Measurements from ENCODE around the gene CACNG5. TPM values are rescaled to one million over a fixed set of nuclear protein-coding genes. Genes with fewer than 3 reads are reported as not detected.
"Not testable (repeated sequence)": the region's sequence is repeated elsewhere in the genome, so short reads cannot be mapped to it uniquely, and the experiment has no call there.

Gene CACNG5
- polyA plus RNA-seq, 1 donor: not detected

DNA sequence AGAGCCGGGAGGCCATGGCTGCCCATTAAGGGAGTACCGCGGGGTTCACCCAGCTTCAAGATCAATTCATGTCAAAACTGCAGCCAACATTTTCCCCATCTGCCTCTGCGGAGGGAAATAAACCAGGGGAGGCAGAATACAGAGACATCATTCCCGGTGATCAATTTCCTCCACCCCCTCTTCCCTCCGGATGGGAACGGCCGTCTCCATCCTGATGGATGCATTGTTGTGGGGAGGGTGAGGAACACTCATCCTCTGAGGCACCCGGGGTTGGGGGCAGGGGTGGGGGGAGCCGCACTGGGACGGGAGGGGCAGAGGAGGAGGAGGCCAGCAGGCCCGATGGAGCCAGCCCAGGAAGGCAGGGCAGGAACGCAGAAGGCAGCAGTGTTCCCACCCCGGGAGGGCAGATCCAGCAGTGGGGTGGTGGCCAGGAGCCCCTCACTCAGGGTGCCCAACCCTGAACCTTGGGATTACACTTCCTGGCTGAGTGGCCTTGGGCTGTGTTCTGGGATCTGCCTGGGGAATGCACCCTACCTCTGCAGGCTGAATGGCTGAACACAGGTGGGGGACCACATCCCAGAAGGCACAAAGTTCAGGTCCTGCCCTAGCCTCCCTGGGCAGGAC lies 14.2 kb downstream of the CACNG5 start:
- no peak for DNase-seq (ENCODE audit: low read depth)

DNA sequence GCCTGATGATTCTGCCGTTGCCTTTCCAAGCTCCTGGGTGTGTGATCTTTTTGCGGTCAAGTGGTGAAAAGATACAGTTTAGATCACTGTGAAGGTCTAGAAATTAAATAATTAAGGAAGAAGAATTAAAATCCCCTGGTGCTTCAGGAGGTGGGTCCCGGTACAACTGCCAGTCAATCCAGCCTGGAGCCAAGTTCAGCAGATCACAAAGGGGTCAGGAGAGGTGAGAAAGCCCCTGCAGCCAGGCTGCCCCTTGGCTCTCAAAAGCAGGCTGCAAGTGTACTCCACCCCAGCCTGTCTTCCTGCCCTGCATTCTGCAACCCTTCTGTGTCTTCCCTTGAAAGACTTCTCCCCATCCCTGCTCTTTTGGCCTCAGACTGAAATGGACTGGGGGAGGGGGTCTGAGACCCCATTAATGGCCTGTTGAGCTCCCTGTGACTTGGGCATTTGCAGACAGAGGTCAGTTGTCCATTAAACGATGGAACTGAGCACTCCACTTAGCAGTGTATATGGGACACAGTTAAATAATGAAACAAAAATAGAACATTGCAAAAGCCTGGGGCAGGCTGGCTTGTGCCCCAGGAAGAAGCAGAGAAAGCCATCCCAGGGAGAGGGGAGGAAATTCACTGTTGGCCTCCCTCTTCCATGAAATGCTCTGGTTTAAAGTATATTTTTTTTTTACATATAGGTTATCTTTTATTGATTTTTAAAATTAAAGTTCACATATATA lies 15.1 kb downstream of the CACNG5 start:
- no peak for DNase-seq (ENCODE audit: low read depth)

DNA sequence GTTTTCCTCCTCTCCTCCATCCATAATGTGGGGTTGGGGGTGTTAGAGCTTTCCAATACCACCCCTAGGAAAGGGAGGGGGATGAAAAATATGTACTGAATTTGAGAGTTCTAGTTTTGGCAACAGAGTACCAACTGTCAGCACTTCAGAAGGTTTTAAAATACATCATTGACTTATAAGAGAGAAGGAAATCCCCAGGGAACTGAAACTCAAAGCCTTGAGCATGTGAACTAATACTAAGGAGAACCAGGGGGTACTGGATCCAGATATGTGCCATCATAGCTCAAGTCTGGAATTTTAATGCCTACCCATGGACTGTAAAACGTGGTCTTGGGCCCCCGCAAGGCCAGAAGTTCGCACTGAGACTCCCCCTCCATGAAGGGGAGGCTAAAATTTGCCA lies 15.8 kb downstream of the CACNG5 start:
- no peak for DNase-seq (ENCODE audit: low read depth)

DNA sequence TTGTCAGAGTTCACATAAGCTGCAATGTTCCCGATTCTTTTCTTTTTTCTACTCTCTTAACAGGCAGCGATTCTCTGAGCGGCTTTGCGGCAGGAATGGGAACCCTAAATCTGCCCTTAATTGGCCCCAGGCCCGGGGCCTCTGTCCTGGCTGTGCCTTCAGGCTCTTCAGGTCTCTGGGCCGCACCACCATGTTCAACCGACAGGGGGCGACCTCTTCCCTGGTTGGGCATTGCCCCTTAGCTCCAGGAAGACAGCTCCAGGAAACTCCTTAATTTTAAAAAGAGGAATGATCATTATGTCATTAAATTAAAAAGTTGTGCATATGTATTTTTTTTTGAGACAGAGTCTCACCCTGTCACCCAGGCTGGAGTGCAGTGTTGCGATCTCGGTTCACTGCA lies 20.3 kb downstream of the CACNG5 start:
- DNase-seq (ENCODE audit: low read depth): no peak

DNA sequence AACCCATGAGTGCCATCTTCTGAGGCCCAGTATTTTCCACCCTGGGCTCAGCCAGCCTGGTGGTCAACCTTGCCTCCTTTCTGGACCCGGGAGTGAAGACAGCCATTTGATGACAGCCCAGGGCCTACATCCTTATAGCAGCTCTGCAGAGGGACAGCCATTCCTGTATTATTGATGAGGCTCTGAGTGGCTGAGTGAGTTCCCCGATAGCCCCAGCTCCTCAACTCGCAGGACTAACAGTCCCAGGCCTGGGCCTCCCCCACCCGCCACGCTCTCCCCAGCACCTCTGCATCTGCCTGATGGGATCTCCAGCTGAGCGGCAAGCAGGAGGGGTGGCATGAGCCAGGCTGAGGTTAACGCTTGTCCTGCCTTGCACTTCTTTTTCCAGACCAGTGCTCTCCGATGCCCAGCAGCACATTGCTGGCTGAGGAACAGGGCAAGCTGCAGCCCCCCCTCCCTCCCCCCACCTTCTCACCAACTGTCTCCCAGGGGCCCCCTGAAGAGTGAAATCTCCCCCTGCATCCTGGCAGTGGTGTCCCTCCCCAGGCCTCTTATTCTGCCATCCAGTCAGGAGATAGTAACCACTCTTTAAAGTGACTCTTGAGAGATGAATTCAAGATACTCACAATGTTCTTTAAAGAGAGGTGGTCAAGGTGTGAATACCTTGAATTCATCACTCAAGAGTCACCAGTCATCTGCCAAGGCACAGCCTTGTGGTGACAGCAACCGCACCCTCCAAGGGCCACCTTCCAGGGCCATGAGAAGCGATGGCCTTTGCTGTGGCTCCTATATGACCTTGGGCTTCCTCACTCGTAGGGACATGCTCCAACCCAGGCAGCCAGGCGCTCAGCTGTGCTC lies 23.5 kb downstream of the CACNG5 start:
- no peak for DNase-seq (ENCODE audit: low read depth)

DNA sequence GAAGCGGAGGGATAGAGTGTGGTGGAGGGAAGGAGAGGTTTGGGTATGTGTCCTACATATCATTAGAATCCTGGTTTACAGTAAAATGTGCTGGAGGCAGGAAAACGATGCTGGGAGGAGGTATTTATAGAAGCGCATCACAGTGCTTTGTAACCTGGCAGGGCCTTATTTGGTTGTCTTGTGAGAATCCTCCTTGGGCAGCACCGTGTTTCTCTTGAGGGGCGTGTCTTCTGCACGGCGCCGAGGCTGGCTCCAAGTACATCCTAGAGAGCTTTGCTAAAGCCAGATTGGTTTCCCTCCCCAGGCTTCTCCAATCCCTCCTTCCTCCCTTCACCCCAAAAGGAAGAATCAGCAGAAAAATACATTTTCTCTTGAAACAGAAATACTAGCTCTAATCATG lies 24.4 kb downstream of the CACNG5 start:
- no peak for DNase-seq (ENCODE audit: low read depth)

DNA sequence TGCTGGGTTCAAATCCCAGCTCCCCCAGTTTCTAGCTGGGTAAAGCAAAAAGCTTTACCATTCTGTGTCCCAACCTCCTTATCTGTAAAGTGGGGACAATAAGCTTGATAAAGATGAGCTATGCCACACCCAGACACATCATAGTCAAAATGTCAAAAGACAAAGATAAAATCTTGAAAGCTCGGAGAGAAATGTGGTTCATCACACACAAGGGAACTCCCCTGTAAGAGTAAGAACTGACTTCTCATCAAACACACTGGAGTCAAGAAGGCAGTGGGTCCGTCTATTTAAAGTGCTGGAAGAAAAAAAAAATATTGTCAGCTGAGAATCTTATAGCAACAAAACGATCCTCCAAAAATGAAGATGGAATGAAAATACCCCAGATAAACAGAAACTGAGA lies 25.3 kb downstream of the CACNG5 start:
- no peak for DNase-seq (ENCODE audit: low read depth)

DNA sequence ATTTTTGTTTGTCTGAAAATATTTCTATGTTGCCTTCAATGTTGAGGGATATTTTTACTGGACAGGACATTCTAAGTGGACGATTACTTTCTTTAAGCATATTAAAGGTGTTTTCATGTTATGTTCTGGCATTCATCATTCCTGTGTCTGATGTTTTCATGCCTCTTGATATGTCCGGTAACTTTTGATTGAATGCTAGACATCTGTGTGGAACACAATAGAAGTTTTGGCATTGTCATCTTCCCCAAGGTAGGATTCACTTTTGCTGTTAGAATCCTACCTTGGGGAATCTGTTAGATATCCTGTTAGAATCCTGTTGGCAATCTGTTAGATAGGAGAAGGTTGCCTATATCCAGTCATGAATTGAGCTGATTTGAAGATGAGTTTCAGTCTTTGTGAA lies 28.9 kb downstream of the CACNG5 start:
- no peak for DNase-seq (ENCODE audit: low read depth)

DNA sequence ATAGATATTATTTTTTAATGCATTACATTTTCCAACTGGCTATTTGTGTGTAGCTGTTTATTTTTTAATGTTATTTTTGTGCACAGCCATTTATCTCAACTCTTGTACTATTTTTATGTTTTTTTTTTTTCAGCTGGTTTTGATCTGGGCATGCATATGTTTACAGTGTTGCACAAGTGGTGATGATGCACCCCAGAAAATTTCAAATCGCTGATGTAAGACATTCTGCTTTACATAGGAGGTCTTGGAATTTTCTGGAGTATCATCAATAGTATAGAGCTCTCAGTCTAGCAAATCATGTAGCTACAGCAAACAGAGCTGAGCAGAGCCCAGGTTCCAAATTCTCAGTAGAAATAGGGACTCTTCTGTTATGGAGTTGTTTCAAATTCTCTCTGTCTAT lies 30.2 kb downstream of the CACNG5 start:
- DNase-seq (ENCODE audit: low read depth): no peak

DNA sequence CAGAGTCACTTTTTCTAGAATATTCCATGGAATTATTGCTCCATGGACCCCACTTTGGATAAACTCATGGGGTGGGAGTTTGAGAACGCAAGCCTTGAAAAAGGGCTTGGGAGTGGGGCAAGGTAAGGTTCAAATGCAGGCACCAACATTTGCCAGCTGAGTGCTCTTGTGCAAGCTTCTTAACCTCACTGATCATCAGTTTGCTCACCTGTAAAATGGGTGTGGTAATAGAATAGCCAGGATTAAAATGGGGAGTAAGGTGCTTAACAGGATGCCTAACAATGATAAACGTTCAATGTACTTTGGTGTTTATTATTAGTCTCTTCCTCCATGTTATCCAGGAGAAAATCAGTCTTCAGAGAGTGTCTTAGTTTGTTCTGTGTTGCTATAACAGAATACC lies 39.0 kb downstream of the CACNG5 start:
- DNase-seq (ENCODE audit: low read depth): no peak

DNA sequence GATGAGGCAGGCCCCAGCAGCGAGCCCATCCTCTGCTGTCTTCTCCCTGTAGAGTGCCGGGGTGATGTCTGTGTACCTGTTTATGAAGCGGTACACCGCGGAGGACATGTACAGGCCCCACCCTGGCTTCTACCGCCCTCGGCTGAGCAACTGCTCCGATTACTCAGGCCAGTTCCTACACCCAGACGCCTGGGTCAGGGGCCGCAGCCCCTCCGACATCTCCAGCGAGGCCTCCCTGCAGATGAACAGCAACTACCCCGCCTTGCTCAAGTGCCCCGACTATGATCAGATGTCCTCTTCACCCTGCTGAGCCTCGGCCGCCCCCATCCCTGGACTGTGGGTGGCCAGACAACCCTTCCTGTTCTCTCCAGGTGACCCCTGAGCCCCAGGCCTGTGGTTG lies 50.0 kb downstream of the CACNG5 start:
- DNase-seq (ENCODE audit: low read depth): no peak

DNA sequence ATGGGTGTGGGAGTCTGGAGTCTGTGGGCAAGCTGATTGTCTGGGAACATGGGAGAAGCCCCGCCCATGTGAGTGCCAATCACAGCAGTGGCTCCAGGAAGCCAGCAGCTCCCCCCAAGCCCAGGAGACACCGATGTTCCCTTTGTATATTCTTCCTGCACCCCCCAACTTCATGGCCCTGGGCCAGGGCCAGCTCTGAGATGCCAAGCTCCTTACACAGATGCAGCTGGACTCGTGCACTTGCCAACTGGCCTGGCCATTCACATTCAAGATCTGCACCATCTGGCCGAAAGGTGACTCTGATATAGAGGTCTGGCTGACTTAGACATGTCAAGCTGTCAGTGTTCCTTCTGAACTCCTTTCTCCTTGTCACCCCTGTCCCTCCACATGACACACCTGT lies 50.5 kb downstream of the CACNG5 start:
- DNase-seq (ENCODE audit: low read depth): no peak

DNA sequence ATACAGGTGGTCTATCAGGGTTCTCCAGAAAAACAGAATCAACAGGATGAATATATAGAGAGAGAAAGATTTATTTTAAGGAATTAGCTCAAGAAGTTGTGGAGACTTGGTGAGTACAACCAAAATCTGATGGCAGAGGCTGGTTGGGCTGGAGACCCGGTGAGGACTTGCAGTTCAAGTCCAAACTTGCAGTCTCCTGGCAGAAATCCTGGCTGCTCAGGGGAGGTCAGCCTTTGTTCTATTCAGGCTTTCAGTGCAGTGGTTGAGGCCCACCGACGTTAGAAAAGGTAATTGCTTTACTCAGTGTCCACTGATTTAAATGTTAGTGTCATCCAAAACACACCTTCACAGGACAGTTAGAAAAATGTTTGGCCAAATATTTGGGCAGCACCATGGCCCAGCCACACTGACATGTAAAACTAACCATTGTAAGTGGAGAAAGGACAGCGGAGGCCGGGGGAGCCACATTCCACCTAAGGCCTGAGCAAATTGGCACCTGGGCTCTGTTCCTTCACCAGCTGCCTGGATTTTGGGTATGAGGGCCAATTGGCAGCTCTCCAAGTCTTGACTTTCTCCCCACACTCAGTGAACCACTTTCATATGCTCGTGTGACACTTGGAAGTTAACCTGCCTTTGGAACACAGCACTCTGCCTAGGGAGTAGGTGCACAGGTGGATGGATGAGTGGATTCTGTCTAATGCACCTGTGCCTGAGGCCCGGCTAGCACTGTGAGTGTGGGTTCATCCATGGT lies 54.7 kb downstream of the CACNG5 start:
- no peak for DNase-seq (ENCODE audit: low read depth)

DNA sequence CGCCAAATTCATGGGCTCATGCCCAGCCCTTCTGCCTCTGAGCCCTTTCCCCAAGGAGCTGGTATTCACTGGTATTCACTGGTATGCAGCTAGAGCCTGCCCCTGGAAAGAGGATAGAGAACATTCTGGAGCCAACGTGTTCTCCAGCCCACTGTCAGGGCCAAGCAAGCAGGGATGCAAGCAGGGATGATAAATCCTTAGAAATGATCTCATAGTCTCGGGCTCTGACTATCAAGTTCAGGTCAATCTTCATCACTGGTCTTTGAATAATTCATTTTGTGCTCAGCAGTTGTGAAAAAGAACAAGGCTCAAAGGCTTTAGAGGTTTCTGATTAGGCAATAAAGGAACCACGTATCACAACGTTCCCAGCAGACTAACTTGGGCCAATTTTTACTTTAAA lies 57.3 kb downstream of the CACNG5 start:
- DNase-seq (ENCODE audit: low read depth): no peak

DNA sequence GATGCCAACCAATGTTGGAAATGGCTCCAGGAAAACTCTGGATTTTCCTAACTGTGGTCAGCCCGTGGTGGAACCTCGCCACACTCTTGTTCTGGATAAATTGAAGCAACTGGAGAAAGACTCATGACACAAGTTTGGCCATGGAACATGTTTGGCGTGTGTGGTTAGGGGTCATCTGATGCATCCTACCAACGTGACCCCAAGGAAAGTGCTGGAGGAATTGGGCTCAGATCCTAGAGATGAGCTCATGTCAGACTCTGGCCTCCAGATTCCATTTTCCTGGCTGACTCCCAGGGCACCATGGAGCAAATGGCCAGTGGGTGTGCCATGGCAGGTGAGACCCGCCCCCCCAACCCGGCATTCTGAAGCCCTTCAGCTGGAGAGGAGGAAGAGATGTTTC lies 58.5 kb downstream of the CACNG5 start:
- DNase-seq (ENCODE audit: low read depth): no peak

DNA sequence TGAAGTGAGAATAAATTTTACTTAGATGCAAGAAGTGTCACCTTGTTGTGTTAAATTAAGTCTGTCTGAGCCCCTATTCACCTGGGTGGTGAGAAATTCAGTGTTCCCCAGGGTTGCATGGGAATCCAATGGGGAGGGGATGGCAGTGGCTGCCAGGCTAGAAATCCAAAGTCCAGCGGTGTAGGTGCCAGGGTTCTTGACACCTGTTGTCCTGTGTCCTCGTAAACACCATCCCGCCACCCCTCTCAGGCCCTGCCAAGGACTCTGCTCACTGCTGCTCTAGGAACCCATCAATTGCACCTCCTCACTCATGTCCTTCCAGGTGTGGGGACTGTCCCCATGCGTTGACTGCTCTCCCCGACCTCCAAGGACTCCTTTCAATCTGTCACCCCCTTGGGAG lies 58.9 kb downstream of the CACNG5 start:
- DNase-seq (ENCODE audit: low read depth): no peak

DNA sequence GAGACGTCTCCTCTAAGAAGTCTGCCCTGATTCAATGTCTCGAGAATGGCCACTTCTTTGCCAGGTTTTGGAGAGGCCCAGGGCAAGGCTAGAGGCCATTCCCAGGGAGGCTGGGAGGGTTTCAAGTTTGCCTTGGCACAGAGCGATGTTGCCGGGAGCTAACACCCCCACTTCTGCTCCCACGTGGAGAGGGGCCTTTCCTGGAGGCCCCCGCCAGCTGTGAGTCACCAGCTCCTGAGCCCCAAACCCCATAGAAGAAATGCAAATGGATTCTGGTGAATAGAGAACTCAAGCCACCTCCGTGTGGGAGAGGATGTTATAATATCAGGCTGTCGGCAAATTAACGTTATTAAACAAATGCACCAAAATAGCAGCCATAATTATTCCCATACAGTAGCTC lies 62.2 kb downstream of the CACNG5 start:
- DNase-seq (ENCODE audit: low read depth): no peak

DNA sequence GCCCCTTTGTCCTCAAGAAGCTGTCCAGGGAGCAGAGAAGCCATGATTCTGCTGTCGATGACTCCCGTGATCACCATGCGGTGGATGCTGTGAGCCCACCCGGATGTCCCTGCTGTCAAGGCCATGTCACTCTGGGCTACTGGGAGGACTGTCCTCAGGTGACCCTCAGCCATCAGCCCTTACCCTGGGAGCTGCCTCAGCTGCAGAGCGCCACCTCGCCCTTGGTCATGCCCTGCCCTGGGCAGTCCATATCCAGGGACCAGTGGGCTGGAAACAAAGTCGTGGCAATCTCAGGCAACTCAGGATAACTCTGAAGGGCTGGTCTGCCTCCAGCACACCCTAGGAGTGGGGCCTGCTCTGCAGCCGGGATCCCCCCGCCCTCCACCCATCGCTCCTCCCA lies 63.6 kb downstream of the CACNG5 start:
- no peak for DNase-seq (ENCODE audit: low read depth)

DNA sequence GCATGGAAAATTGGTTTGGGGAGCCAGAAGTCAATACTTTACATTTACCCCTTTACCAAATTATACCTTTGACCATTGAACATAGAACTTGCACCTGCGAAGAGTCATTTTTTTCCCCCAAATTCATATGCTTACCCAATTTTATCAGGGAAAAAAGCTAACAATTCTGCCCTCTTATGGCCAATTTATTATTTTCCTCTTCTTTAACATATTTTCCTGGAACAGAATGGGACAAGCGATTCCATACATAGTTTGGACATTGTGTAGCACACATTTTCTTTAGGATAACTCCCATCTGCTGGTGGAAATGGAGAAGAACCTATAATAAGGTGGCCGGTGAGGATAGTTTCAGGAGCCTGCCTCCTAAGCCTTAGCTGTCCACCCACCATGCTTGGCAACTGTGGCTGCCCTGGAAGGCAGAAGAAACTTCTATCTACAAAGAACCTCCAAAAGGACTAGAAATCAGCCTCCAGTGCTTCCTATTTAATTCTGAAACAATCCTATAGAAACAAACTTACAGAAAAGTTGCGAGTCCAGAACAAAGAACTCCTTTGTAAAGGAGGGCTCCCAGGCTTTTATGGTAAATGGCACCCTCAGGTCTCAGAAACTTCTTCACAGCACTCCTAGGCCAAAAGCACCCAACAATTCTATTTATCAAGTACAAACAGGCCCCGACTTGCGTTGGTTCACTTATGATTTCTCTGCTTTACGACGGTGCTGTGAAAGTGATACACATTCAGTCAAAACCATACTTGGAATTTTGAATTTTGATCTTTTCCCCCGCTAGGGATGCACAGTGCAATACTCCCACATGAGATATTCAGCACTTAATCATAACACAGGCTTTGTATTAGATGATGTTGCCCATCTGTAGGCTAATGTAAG lies 65.5 kb downstream of the CACNG5 start:
- peak; percentile 26 for DNase-seq (ENCODE audit: low read depth)

DNA sequence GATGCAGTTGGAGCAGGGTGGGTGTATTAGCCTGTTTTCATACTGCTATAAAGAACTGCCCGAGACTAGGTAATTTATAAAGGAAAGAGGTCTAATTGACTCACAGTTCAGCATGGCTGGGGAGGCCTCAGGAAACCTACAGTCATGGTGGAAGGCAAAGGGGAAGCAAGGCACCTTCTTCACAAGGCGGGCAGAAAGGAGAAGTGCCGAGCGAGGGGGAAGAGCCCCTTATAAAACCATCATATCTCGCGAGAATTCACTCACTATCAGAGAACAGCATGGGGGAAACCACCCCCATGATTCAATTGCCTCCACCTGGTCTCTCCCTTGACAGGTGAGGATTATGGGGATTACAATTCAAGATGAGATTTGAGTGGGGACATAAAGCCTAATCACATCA lies 68.4 kb downstream of the CACNG5 start:
- DNase-seq (ENCODE audit: low read depth): not testable (repeated sequence)

DNA sequence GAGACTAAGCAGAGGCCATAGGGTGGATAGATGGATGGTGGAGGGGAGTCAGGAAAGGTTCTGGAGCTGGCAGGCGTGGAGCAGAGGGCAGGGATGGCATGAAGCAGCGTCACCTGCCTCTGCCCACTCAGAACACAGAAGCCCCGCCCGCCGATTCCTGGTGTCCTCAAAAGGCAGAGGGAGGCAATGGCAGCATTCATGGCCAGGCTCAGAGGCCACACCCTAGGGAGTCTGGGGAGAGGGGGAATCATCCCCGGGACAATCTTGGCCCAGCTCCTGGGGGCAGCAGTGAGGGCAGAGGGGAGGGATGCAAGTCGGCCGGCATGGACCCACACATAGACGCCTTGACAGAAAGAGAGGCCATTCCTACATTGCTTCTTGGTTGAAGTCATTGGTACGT lies 68.9 kb downstream of the CACNG5 start:
- DNase-seq (ENCODE audit: low read depth): no peak

Measured in forelimb muscle (tissue), 1 donor.